Inflammatory macrophage treated with lipopolysaccharide for 1 hour (primary cell): ENCODE data around the gene SLC25A11.
"Not testable (repeated sequence)": the region's sequence is repeated elsewhere in the genome, so short reads cannot be mapped to it uniquely, and the experiment has no call there.

Experiments
- DNase-seq, 2 donors: peaks; one replicate each; pipeline ENCODE4 v3.0.0-alpha.2; 2020 to 2022

The SLC25A11 gene

DNA sequence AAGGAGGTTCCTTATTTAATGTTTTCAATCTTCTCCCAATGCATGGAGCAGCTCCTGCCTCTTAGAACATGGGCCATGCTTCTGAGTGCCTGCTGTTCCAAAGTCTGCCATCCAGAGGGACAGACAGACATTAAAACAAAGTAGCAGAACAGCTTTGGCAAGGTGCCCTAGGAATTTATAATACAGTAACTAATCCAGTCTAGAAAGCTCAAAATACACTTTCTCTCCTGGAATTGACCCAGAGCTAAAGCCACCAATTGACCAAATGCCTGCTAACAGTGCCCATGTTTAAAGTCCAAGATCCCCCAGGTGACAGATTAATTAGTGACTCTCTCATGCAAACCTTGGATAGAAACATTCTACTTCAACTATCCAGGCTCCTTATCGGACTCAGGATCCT lies 25.9 kb downstream of the SLC25A11 start:
- no peak for DNase-seq

DNA sequence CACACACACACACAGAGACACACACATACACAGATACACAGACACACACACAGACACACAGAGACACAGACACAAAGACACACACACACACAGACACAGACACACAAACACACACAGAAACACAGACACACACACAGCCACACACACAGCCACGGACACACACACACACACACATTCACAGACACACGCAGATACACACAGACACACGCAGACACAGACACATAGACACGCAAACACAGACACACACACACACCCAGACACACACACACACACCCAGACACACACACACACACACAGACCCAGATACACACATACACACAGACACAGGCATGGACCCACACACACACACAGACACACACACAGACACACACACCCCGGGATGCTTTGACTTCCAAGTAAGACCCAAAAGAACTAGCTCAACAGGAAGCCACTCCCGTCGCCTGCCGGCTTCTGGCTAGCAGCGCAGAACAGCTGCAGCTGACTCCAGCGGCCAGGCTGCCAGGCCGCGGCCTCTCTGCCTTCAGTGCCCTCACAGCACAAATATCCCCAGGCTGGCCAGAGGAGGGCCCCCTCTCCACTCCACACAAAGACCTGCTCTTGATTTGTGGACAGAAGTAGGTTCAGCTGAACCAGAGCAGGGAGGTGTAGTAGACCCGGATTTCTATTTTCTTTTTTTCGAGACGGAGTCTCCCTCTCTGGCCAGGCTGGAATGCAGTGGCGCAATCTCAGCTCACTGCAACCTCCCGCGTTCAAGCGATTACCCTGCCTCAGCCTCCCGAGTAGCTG lies 30.9 kb downstream of the SLC25A11 start:
- peak; percentile 83 to 90 for DNase-seq

DNA sequence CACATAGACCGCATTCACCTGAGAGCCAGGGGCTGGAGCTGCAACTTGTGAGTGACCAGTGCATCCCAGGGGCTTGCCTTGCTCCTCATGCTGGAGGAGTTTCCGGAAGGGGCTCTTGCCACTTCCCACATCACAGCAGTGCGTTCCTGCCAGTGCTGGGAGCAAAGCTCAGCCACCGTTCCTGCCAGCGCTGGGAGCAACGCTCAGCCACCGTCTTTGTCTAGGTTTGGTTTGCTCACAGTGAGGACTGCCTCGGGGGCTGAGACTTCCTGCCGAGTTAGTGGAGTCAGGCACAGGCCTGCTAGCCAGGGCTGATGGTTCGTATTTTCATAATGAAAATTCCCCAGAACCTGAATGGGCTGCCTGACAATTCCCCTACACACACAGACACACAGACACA lies 31.5 kb downstream of the SLC25A11 start:
- DNase-seq = no peak

DNA sequence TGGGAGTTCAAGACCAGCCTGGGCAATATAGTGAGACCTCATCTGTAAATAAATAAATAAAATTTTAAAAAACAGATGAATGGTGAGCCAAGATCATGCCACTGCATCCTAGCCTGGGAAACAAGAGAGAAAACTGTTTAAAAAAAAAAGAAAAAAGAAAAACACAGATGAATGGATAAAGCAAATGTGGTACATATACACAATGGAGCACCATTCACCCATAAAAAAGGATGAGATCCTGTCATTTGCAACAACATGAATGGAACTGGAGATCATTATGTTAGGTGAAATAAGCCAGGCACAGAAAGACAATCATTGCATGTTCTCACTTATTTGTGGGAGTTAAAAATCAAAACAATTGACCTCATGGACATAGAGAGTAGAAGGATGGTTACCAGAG lies 33.2 kb downstream of the SLC25A11 start:
- not testable (repeated sequence) for DNase-seq

DNA sequence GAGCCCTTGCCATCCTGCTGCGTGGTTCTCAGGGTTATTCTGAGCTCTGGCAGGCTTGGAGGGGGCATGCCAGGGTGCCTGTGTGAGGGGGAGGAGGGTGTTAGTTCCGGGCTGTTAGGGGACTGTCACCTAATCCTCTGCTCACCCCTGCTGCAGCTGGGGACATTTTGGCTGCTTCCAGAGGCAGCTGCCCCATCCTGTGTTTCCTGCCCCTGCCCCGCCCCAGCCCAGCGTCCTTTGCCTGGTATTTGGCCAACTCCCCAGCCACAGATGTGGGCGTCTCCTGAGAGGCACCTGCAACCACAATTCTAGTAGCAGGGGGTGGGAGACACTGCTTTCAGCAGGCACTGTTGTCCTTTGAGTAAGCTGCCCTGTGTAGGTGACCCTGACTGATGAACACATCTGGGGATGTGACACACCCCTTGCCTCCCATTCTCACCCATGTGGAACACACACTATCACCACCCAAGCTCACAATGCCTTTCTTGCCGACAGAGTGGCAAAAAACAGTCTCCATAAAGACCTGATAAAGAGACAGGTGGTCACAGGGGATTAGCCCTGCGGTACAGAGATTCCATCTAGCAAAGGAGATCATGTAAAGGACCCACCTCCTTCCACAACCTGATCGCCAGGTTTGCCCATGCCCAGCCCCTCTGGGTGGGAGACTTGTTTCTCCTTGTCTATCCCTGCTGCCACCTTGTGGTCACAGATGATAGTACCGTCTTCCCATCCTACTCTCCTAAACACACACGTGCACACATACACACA lies 36.6 kb downstream of the SLC25A11 start, which contains the start of gene CHRNE:
Gene CHRNE, minus strand, starts transcription at position 48 of the 768 bp plus-strand sequence. Its CDS starts 35 bp downstream, at position 13.
- DNase-seq = peak in 1 of 2 donors; percentile 71

DNA sequence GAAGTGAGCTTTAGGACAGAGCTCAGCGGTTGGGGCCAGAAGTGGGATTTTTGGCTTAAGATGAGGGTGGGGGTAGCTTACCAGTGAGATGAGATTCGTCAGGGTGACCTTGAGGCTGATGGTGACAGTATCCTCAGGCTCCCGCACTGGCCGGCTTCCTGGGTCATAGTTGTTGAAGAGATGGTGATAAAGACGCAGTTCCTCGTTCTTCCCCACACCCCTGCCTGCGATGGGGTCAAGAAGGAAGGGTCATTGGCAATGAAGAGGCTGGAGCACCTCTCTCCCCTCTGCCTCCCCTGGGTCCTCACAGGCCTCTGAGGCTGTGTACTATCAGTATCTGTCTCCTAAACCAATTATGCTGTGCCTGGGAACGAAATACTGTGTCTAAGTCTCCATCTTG lies 37.3 kb downstream of the SLC25A11 start:
- no peak for DNase-seq

DNA sequence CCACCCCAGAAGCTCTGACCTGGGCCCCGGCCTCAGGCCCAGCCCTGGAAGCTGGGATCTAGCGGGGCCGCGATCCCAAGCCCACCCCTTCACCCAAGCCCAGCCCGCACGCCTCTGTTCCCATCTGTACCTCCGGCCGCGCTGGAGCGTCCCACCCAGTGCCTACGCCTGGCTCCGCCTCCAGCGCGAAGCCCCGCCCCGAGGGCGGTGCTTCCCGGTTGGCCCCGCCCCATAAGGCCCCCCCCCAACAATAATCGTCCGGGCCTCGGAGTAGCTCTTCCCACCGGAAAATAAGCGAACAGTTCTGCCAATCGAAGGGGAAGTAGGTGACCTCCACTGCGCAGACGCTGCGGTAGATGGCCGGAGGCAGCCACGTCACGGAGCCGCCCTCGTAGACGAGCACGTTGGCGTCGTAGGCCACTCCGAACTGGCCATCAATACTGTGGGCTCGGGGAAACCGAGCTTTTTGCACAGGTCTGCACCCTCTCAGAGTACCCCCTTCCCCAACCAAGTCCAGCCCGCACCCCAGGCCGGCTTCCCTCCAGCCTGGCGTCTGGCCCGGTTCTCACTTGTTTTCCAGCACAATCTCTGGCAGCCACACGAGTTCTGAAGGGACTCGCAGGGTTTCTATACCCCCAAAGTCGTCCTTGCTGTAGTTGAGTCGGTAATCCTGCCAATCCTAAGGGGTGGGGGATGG lies 38.0 kb downstream of the SLC25A11 start:
- peak; percentile 73 to 79 for DNase-seq

DNA sequence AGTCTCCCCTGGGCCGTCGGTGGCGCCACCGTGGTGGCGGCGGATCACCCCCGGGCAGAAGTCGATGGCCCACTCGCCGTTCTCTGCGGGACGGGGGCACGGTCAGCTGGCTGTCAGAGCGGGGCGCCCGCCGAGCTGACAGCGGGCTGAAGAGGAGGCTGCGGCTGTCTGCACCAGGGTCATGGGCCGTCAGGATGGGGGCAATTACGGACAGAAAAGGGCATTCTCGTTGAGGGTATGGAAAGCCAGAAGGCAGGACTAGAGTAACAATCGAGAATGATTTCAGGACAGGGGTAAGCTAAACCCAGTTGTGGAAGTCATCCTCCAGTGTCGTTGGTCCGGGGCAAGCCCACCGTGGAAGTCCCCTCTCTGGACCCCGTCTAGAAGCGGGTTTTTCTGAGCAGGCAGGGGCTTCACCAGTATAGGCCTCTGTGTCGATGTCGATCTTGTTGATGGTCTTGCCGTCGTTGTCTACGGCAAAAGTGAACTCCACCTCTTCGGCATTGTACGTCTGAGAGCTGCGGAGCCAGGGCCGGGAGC lies 38.7 kb downstream of the SLC25A11 start:
- no peak for DNase-seq

DNA sequence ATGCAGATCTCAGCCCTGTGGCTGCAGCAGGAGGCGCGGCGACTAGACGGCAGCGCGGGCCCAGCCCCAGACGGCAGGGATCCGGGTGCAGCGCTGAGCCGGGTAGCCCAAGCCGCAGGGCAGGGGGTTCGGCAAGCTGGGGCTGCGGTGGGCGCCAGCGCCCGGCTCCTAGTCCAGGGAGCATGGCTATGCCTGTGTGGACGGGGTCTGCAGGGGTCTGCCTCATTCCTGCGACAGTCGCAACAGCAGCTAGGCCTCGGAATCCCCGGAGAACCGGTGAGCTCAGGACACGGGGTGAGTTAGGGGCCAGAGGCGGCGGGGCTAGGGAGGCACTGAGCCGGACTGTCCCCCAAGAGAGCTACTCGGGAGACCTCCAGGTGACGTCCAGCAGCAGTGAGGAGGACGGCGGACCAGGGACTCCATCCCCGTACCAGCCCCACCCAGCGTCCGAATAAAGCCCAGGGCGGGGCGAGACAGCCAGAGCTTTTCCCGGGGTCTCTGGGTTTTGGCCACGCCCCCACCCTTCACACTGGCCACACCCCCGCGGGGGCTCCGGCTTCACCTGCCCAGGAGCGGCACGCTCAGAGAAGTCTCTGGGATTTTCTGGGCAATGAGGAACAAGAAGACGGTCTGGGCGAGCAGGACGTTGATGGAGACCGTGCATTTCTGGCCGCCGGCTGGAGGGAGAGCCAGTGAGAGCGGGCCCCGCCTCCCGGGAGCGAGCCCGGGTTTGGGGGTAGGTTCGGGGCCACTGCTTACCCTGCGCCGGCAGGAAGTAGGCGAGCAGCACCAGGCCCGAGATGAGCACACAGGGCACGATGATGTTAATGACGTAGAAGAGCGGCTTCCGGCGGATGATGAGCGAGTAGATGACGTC lies 39.4 kb downstream of the SLC25A11 start:
- DNase-seq = peak in 1 of 2 donors; percentile 57

DNA sequence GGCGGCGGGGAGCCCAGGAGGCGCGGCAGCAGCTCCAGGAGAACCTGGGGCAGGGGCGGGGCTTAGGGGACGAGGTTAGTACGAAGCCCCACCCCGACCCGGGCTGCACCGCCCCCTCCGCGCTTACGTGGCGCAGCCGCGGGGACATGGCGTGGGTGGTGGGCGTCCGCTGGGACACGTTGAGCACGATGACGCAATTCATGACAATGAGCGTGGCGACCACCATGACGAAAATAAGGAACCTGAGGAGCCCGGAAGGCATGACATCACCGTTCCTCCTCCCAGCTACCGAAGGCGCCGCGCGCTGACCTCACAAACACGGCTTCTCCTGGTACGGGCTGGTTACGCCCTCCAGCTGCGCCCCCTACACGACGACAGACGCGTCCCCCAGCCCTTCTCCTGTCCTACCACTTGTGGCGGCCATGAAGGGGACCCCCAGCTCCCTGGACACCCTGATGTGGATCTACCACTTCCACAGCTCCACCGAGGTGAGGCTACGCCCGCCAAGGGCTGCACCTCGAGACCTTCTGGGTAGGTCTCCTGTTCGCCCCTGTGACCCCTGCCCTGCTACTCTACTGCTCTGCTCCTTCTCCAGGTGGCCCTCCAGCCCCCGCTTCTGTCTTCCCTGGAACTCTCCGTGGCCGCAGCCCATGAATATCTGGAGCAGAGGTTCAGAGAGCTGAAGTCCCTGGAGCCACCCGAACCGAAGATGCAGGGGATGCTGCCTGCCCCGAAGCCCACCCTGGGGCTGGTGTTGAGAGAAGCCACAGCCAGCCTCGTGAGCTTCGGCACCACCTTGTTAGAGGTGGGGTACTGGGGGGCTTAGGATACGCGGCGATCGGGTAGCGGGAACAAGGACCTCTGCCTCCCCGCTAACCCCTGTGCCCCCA lies 40.3 kb downstream of the SLC25A11 start, which contains the start of gene C17orf107:
Gene C17orf107, plus strand, starts transcription at position 196 of the 890 bp plus-strand sequence. Its CDS starts 227 bp downstream, at position 423.
- DNase-seq = peak; percentile 96 to 99

DNA sequence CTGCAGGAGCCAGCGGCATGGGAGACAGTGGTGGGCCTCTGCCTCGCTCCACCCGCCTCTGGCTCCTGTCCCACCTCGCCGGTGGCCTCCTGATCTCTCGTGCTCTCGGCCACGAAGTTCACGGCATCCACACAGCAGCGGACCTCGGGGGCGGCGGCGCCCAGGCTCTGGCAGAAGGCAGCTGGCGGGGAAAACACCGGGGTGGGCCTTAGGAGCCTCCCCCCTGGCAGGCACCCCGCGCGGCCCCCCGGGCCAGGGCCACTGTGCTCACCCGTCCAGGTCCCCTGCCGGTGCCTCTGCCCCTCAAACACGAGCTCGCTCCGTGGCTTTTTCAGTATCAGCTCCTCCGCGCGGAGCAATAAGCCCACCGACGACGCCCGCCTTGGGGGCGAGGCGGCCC lies 40.9 kb downstream of the SLC25A11 start:
- DNase-seq = no peak

DNA sequence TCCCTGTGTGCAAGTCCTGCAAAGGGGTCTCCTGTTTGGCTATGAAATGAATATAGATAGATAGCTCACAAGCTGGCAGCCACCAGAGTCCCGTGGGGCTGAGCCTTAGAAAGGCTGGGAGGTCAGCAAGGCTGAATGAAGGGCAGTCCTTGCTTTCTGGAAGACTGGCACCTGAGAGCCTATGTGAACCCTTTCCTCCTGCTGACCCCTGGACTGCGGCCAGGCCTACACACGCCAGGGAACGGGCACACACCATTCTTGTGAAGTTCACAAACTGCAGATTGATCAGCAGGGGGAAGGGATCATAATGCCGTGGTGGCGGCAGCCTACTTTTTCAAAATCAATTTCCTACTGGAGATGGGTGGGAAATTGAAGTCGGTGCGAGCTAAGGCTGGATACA lies 41.5 kb downstream of the SLC25A11 start:
- no peak for DNase-seq

DNA sequence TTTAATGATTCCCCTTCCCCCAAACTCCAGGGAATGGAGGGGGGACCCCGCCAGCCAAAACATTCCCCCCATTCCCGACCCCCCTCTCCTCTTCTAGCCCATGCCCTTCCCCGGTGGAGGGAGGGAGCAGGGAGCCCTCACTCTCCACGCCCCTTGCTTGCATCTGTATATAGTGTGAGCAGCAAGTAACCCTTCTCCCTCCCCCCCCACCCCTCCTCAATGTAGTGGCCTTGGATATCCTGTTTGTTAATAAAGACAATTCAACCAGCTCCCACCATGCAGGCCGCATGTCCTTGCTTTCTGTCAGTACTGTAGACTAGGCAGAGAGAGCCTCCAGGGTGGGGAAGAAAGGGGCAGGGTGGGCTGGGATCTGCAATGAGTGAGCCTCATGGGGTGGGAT lies 42.1 kb downstream of the SLC25A11 start:
- DNase-seq = no peak

DNA sequence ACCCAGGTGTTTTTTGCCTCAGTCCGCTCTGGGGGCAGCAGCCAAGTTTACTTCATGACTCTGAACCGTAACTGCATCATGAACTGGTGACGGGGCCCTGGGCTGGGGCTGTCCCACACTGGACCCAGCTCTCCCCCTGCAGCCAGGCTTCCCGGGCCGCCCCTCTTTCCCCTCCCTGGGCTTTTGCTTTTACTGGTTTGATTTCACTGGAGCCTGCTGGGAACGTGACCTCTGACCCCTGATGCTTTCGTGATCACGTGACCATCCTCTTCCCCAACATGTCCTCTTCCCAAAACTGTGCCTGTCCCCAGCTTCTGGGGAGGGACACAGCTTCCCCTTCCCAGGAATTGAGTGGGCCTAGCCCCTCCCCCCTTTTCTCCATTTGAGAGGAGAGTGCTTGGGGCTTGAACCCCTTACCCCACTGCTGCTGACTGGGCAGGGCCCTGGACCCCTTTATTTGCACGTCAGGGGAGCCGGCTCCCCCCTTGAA lies 42.6 kb downstream of the SLC25A11 start:
- DNase-seq = no peak

DNA sequence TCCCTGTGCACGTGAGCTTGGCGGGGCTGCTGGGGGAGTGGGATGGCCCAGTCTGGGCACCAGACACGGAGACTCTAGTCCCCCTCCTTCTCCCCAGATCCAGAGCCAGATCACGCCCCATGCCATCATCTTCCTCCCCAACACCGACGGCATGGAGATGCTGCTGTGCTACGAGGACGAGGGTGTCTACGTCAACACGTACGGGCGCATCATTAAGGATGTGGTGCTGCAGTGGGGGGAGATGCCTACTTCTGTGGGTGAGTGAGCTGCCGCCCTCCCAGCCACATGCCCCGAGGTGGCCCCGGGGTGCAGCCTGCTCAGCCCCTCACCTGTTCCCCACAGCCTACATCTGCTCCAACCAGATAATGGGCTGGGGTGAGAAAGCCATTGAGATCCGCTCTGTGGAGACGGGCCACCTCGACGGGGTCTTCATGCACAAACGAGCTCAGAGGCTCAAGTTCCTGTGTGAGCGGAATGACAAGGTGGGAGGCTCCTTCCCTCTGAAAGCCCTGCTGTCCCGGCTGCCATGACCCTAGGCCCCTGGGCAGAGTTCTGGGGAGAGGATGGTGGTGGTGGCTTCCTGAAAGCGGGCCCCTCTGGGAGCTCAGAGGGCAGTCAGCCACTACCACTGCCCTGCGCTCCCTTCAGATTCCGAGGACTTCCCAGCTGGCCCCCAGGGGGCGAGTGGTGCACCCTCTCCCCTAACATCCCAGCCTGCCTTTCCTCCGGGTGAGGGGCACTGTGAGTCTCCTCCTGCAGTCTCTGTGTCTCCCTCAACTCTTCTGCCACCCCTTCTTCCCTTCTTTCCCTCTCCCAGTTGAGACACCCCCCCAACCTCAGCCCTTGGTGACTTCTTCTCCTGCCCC lies 43.3 kb downstream of the SLC25A11 start:
- no peak for DNase-seq

DNA sequence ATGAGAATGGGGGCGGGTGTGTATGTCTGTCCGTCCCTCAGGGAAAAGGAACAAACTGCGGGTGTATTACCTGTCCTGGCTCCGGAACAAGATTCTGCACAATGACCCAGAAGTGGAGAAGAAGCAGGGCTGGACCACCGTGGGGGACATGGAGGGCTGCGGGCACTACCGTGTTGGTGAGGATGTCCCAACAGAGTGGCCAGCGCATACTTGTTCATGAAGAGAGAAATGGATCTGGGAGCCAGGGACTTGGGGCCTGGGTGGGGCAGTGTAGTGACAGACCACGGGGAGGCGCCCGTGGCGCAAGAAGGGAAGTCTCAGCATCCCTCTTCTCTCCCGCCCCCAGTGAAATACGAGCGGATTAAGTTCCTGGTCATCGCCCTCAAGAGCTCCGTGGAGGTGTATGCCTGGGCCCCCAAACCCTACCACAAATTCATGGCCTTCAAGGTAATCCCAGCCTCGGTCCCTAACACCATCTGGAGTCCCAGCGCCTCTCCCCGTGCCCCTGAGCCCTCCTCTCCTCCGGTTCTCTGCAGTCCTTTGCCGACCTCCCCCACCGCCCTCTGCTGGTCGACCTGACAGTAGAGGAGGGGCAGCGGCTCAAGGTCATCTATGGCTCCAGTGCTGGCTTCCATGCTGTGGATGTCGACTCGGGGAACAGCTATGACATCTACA lies 44.1 kb downstream of the SLC25A11 start:
- DNase-seq = peak; percentile 45 to 76

DNA sequence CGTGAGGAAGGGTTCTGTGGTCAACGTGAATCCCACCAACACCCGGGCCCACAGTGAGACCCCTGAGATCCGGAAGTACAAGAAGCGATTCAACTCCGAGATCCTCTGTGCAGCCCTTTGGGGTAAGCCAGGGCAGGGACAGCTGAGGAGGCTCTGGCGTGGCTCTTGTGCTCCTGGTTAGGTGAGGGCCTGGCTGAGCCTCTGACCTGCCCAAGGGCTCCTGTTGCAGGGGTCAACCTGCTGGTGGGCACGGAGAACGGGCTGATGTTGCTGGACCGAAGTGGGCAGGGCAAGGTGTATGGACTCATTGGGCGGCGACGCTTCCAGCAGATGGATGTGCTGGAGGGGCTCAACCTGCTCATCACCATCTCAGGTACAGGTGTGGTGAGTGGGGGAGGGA lies 44.7 kb downstream of the SLC25A11 start:
- no peak for DNase-seq

DNA sequence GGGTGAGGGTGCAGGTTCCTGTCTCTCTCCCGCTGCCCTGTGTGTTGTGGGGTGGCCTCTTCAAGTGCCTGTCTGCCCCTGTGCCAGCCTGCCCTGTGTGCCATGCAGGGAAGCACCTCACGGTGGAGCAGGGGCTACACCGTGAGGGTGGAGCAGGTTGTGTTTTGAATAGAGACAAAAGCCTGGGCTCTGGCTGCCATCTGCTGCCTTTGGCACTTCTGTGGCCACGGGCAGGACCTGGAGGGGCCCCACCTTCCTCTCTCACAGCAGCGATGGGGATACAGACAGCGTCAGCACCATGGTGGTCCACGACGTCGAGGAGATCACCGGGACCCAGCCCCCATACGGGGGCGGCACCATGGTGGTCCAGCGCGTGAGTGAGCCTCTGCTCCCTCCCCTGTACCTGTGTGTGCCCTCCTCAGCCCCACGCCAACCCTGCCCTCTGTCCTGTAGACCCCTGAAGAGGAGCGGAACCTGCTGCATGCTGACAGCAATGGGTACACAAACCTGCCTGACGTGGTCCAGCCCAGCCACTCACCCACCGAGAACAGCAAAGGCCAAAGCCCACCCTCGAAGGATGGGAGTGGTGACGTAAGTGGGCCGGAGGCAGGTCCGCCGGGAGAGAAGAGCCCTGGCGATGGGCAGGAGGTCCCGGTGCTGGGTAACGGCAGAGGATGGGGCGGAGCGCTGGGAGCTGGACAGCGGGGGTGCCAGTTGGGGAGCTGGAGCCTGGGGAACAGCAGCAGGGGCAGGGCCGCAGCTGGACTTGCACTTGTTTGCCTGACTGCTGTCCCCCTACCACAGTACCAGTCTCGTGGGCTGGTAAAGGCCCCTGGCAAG lies 45.9 kb downstream of the SLC25A11 start:
- no peak for DNase-seq
